SU-DHL-6 (cell line): ENCODE results near the gene SPOCK1.

Source experiments
- H2AFZ ChIP-seq: fragments of 200-600 bp; sonication (generic); 2 replicates; pipeline ENCODE4 v1.6.1; 2014; ENCODE audit warnings: low read depth, mild to moderate bottlenecking, moderate library complexity, mixed read lengths, antibody characterized with exemption, low read length; ENCODE audit not compliant: severe bottlenecking
- H3F3A ChIP-seq: fragments of 200-600 bp; shearing (Covaris generic); 2 replicates; pipeline ENCODE4 v1.6.0; 2016; ENCODE audit warnings: antibody characterized with exemption, mild to moderate bottlenecking; ENCODE audit not compliant: insufficient read depth
- H3K27ac ChIP-seq: fragments of 200-600 bp; sonication (generic); 2 replicates; pipeline ENCODE4 v1.5.1; 2016; ENCODE audit warnings: low read depth, mild to moderate bottlenecking, low read length, moderate library complexity, mixed read lengths
- H3K27me3 ChIP-seq: fragments of 200-600 bp; sonication (generic), shearing (Covaris generic); 2 replicates; pipeline ENCODE4 v1.6.0; 2014; ENCODE audit warnings: mild to moderate bottlenecking, low read length
- H3K36me3 ChIP-seq: fragments of 200-600 bp; sonication (generic); 2 replicates; pipeline ENCODE4 v1.6.1; 2014; ENCODE audit warnings: mild to moderate bottlenecking, low read length, mixed read lengths
- H3K4me2 ChIP-seq: fragments of 300-600, 200-600 bp; shearing (Covaris generic), sonication (generic); 2 replicates; pipeline ENCODE4 v1.6.0; 2014; ENCODE audit warnings: low read length, low read depth, mild to moderate bottlenecking; ENCODE audit not compliant: poor library complexity, severe bottlenecking
- H3K4me3 ChIP-seq: fragments of 200-600 bp; sonication (generic); 2 replicates; pipeline ENCODE4 v1.5.1; 2014; ENCODE audit warnings: antibody characterized with exemption, low read length, mild to moderate bottlenecking, mixed read lengths; ENCODE audit not compliant: insufficient read depth, poor library complexity, severe bottlenecking
- H3K79me2 ChIP-seq: fragments of 200-600 bp; sonication (generic); 2 replicates; pipeline ENCODE4 v1.6.1; 2014; ENCODE audit warnings: mild to moderate bottlenecking, low read length, moderate library complexity; ENCODE audit not compliant: insufficient read depth
- H3K9ac ChIP-seq: fragments of 200-600 bp; sonication (generic); 2 replicates; pipeline ENCODE4 v1.7.0; 2014; ENCODE audit warnings: mild to moderate bottlenecking, low read length
- H3K9me2 ChIP-seq: fragments of 200-600 bp; sonication (generic); replicated peaks from 2 replicates; pipeline ENCODE4 v1.6.1; 2014; ENCODE audit warnings: low read length; ENCODE audit not compliant: insufficient read depth
- H3K9me3 ChIP-seq: fragments of 200-600 bp; sonication (generic); 2 replicates; pipeline ENCODE4 v1.6.1; 2014; ENCODE audit warnings: low read length, mixed read lengths; ENCODE audit not compliant: insufficient read depth
- H4K20me1 ChIP-seq: fragments of 200-600 bp; sonication (generic); 2 replicates; pipeline ENCODE4 v1.6.1; 2014; ENCODE audit warnings: low read depth, mild to moderate bottlenecking, antibody characterized with exemption, low read length, moderate library complexity, mixed read lengths
- CTCF ChIP-seq: fragments of 200-600 bp; sonication (generic); IDR thresholded peaks from one replicate; pipeline ENCODE4 v1.5.1; 2017; ENCODE audit warnings: antibody characterized with exemption, mild to moderate bottlenecking, low read length, moderate library complexity; ENCODE audit not compliant: insufficient read depth, poor library complexity, severe bottlenecking
- EZH2phosphoT487 ChIP-seq: fragments of 200-600 bp; sonication (generic), shearing (Covaris generic); conservative IDR thresholded peaks from 2 replicates; pipeline ENCODE4 v1.6.1; 2018; ENCODE audit warnings: mild to moderate bottlenecking, antibody characterized with exemption, low read length, moderate library complexity, mixed read lengths

SPOCK1 gene

GRCh38 chr5:137158691-137159090 is 340.4 kb downstream of the SPOCK1 start:
- Histone ChIP-seq H3K27ac (no peak overlapping the region), H3K27me3 (no peaks in the 10 kb centered on the region), H2AFZ (no peak overlapping the region), H3K9ac (no peak overlapping the region), H3K9me2 (no peaks in the 10 kb centered on the region), H3F3A (no peaks in the 10 kb centered on the region), H3K36me3 (no peaks in the 10 kb centered on the region), H3K9me3 (no peaks in the 10 kb centered on the region), H3K4me2 (no peak overlapping the region), H4K20me1 (no peaks in the 10 kb centered on the region), H3K79me2 (no peaks in the 10 kb centered on the region), H3K4me3 (no peak overlapping the region)
- TF ChIP-seq EZH2phosphoT487: no peak
- TF ChIP-seq CTCF: no peak

- Histone ChIP-seq H3K9me2 (no peaks in the 10 kb centered on the region), H3F3A (no peaks in the 10 kb centered on the region), H3K27ac (no peak overlapping the region), H3K9ac (no peak overlapping the region), H3K4me2 (no peak overlapping the region), H2AFZ (no peak overlapping the region), H3K36me3 (no peaks in the 10 kb centered on the region), H3K79me2 (no peaks in the 10 kb centered on the region), H3K27me3 (no peaks in the 10 kb centered on the region), H3K4me3 (no peak overlapping the region), H3K9me3 (no peaks in the 10 kb centered on the region), H4K20me1 (no peaks in the 10 kb centered on the region)
- TF ChIP-seq CTCF: no peak
- no peak for TF ChIP-seq EZH2phosphoT487
Observed at GRCh38 chr5:137156180-137156579, 342.9 kb downstream of the SPOCK1 start.

GRCh38 chr5:137155261-137156000 is 343.7 kb downstream of the SPOCK1 start:
- Histone ChIP-seq H3K27ac (no peak overlapping the region), H3K9me3 (no peaks in the 10 kb centered on the region), H3K79me2 (no peaks in the 10 kb centered on the region), H2AFZ (no peak overlapping the region), H3K4me2 (no peak overlapping the region), H3K9me2 (no peaks in the 10 kb centered on the region), H3K9ac (no peak overlapping the region), H4K20me1 (no peaks in the 10 kb centered on the region), H3K36me3 (no peaks in the 10 kb centered on the region), H3K4me3 (no peak overlapping the region), H3F3A (no peaks in the 10 kb centered on the region), H3K27me3 (no peaks in the 10 kb centered on the region)
- no peak for TF ChIP-seq EZH2phosphoT487
- TF ChIP-seq CTCF: no peak
